GM21737 (cell line): ENCODE data around the gene ADGRE3.
"Not testable (repeated sequence)": the region's sequence is repeated elsewhere in the genome, so short reads cannot be mapped to it uniquely, and the experiment has no call there.

Experiments used
- ATAC-seq: cut with Tn5 transposase; IDR thresholded peaks from one replicate; pipeline ENCODE4 v1.9.1; 2021; ENCODE audit warnings: mild to moderate bottlenecking, moderate library complexity; ENCODE audit not compliant: unreplicated experiment

ADGRE3 gene

DNA sequence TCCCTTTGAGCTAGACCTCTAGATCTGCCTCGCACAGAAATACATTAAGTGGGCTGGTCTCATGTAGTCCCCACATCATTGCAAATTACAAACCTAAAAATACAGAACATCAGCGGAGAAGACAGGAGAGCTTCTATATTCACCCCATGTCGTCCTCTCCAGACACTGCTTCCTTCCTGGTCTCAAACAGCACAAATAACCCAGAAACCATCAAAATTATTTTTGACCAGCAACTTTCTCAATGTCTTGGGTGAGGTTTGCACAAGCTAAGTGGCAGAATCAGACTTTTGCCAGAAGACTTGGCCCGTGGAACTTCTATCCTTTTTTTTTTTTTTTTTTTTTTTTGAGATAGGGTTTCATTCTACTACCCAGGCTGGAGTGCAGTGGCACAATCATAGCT lies 63.6 kb downstream of the ADGRE3 start:
- ATAC-seq: no peak

DNA sequence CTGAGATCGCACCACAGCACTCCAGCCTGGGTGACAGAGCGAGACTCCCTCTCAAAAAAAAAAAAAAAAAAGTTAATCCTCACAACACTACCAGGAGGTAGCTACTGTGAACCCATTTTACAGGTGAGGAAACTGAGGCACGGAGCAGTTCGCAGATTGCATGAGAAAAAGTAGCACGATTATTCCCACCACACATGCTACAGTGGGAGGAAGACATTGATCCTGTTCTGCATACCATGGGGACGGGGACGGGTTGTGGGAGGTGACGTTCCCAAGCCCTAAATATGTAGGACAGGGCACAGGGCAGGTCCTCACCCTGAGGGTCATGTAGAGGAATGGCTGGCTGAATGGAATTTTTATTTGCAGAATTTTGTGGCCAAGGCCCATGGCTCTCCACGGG lies 68.0 kb downstream of the ADGRE3 start:
- no peak for ATAC-seq

DNA sequence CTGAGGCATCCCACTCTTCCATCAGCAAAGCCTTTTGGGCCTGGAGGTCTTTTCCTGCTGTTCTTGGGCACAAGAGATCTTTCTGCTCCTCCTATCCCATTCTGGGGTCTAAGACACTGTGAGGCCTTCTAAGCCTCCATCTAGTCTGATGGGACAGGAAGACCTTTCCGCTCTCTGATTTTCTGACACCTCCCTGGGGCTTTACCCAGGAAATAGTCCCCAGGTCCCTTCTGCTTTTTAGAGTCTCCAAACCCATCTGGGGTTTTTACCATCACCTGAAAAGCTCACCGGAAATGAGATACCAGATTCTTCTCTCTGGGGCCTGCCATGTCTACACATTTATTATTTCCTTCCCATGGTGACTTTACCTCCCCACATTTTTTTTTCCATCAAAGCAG lies 70.7 kb downstream of the ADGRE3 start:
- peak; percentile 79 for ATAC-seq

DNA sequence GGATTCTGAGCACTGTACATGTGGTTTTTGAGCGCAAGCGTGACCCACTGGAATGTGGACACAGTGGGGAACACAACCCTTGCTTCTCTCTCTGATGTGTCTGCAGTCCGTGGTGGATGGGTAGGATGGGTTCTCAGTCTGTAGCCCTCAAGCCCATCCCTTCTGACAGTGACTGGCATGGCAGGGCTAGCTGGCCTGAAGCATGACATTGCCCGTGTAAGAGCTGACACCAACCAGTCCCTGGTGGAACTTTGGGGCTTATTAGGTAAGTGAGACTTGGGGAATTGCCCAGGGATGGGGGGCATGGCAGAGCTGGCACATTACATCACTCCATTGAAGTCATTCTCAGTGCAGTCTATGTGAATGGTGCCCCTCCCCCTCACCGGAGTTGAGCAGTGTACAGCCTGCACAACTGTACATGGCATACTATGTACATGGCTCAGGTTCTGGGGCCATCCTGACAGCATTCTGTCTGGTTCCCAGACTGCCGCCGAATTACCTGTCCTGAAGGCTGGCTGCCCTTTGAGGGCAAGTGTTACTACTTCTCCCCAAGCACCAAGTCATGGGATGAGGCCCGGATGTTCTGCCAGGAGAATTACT lies 75.0 kb downstream of the ADGRE3 start:
- ATAC-seq: no peak

DNA sequence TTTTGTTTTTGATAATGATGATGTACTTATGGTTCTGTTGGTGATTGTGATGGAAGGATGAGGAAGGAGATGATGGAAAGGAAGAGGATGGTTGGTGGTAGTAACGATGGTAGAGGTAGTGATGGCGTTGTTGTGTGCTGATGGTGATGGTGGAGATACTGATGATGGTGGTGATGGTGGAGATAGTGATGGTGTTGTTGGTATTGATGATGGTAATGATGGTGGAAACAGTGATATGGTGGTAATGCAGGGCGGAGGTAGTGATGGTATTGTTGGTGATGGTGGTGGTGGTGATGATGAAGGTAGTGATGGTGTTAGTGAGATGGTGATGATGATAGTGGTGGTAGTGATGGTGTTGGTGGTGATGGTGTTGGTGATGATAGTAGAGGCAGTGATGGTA lies 79.1 kb downstream of the ADGRE3 start:
- no peak for ATAC-seq

DNA sequence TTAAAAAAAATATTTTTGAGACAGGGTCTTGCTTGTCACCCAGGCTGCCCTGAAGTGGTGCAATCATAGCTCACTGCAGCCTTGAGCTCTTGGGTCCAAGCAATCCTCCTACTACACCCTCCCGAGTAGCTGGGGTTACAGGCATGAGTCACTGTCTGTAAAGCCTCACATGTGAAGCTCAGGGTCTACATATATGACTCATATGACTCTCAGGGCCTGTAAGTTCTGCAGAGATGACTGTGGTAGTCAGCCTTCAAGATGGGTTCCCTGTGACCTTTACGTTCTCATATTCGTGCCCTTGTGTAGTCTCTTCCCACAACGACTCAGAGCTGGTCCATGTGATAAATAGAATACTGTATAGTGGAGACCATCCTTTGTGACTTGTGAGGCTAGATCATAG lies 85.2 kb downstream of the ADGRE3 start:
- ATAC-seq: not testable (repeated sequence)

DNA sequence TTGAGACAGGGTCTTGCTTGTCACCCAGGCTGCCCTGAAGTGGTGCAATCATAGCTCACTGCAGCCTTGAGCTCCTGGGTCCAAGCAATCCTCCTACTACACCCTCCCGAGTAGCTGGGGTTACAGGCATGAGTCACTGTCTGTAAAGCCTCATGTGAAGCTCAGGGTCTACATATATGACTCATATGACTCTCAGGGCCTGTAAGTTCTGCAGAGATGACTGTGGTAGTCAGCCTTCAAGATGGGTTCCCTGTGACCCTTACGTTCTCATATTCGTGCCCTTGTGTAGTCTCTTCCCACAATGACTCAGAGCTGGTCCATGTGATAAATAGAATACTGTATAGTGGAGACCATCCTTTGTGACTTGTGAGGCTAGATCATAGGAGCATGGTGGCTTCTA lies 89.5 kb downstream of the ADGRE3 start:
- peak; percentile 65 for ATAC-seq

DNA sequence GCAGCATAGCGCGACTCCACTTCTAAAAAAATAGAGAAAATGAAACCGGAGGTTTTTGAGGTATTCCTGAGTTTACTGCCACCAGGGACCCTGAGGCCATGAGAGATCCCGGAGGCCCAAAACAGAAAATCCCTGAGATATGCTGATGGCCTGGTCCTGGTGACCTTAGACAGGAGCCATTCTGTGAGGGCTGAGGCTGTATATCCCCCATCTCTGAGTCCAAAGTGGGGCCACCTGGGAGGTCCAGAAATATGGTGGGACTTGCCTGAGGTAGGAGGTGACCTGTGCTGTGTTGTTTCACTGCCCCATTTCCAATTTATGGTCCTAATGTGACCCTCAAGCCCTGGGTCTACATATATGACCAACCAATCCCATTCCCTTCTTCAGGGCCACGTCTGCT lies 90.3 kb downstream of the ADGRE3 start:
- not testable (repeated sequence) for ATAC-seq

DNA sequence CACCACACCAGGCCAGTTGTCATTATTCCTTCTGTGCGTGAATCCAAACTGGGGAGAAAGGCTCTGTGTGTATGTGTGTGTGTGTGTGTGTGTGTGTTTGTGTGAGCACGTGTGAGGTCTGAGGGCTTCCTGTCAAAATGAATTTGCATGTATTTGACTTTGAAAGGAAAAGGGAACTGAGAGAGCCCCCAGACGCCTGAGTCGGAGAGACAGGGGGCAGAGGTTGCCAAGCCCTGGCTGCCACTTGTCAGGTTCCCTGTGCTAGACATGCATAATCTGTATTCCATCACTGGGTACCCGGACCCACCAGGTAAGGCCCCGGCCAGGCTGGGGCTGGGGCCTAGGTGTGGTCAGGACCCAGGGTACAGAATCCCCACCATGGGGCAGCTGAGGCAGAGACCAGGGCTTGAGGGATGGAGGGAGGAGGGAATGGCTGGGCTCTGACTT lies 91.7 kb downstream of the ADGRE3 start, which contains the start of gene CLEC17A:
TSS of gene CLEC17A (plus strand) at position 191 of the 447 bp plus-strand sequence. CDS start at position 268, 77 bp downstream.
- no peak for ATAC-seq

DNA sequence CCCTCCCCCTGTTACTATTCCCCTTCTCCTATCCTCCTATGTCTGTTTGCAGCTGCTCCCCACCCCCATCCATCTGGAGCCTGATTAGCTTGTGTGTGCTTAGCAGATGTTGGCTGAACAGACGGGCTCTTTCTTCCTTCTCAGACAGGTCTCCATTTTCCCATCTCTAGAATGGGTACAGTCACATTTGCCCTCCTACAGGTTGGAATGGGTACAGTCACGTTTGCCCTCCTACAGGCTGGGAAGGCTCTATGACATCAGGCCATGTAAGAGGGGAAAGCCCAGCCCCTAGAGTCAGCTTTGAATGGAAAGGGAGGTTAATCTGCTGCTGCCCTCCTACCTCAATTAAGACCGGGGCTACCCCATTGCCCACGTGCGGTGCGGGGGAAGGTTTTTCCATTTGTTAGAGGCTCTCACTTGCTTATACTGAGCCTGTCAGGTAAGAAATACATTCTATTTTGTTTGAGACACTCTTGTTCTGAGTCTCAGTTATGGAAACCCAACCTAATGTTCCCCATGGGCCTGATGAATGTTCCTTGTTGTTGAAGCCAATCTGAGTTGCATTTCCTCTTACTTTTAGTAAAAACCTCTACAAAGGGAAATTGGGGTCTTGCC lies 93.9 kb downstream of the ADGRE3 start:
- ATAC-seq: no peak

DNA sequence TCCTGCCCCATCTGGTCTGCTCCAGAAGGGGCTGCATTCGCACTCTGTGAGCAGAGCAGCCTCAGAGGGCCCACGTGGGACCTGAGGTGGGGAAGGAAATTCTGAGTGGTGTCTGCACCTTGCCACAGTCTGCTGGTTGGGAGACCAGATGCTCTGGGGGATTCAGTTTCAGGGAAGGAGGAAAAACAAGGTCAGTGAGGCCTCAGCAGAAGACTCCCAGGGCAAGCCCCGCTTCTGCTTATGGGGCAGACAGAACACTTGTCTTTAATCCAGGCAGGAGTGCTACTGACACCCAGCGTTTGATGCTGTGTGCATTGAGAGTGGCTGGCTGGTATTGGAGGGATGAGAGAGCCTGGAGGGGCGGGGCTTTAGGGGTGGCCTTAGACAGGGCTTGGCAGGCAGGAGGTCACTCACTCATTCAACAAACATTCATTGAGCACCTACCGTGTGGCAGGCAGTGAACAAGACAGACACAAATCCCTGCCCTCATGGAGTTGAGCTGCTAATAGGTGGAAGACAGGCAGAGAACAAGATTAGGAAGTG lies 96.7 kb downstream of the ADGRE3 start:
- peak; percentile 41 for ATAC-seq

DNA sequence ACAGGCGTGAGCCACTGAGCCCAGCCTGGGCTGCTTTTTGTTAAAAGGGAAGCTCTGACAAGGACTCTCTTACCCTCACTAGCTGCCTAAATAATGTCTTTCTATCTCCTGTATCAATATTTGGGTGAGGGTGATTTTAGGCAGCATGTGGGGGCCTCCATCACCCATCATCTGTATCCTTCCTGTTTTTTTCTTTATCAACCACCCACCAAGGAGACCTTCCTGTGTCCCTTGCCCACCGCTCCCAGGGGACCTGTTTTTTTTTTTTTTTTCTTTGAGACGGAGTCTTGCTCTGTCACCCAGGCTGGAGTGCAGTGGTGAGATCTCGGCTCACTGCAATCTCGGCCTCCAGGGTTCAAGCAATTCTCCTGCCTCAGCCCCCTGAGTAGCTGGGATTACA lies 97.4 kb downstream of the ADGRE3 start:
- ATAC-seq: no peak

DNA sequence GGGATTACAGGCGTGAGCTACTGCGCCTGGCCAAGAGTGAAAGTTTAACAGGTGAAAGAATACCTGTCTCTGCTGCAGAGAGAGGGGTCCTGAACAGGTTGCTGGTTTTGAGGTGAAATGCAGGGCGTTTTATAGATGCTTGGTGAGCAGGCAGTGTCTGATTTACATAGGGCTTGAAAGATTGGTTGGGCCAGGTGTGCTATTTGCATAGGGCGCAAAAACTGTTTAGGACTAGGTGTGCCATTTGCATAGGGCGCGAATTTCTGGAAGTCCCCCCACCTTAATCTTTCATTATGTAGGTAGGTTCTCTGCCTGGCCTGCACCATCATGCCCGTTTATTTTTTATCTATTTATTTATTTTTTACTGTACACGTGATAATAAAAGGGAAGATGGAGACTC lies 98.3 kb downstream of the ADGRE3 start:
- no peak for ATAC-seq

DNA sequence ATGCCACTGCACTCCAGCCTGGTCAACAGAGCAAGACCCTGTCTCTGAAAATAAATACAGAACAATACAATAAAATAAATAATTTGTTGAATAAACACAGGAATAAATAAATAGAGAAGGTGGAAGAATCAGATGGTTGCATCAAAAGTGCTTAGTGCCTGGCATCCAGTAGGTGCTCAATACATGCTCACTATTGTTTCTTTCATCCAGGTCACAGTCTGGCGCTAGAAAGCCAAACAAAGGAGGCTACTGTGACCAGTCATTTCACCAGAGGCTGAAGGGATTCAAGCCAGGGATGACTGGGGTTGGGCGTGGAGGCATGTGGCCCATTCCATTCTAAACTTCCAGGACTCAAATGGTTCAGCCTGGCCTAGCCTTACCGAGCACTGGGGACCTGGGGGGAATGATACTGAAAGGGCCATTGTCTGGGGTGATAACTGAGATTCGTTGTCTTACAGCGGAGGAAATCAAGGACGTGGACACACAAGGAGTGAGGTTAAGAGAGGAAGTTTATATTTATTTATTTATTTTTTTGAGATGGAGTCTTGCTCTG lies 99.1 kb downstream of the ADGRE3 start:
- no peak for ATAC-seq

DNA sequence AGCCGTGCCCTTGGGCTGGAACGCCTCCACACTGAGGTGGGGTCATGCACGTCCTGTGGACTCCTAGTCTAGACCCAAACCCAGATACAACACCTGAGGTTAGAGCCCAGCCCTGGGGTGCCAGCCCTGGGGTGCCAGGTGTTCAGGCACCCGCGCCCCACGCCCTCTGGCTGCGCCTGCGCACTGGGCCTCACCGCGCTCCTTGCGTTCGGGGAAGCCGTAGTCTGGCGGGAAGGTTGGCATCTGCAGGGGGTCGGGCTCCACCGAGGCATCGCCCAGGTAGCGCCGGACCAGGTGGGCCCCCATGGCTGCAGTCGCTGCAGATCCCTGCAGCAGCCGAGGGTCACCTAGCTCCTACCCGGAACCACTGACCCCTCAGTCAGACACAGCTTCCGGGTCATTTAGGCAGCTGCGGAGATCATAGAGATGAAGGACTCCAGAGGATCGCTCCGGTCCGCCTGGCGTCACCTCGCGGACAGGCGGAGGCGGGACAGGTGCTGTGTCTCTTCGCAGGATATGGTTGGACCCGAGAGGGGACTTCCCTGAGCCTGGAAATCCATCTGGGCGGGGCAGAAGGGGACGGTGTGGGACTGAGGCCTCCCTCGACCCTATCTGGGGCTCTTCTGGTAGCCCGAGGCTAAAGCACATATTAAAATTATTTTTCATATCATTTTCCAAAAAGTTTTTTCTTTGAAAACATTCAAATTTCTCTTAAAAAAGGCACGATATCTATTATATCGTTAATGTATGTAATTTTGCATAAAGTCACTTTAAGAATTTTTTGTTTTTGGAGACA lies 102.8 kb downstream of the ADGRE3 start, which contains the start of gene NDUFB7:
TSS of gene NDUFB7 (minus strand) at position 372 of the 796 bp plus-strand sequence. CDS start at position 306, 66 bp downstream.
- peak; percentile 81 for ATAC-seq

DNA sequence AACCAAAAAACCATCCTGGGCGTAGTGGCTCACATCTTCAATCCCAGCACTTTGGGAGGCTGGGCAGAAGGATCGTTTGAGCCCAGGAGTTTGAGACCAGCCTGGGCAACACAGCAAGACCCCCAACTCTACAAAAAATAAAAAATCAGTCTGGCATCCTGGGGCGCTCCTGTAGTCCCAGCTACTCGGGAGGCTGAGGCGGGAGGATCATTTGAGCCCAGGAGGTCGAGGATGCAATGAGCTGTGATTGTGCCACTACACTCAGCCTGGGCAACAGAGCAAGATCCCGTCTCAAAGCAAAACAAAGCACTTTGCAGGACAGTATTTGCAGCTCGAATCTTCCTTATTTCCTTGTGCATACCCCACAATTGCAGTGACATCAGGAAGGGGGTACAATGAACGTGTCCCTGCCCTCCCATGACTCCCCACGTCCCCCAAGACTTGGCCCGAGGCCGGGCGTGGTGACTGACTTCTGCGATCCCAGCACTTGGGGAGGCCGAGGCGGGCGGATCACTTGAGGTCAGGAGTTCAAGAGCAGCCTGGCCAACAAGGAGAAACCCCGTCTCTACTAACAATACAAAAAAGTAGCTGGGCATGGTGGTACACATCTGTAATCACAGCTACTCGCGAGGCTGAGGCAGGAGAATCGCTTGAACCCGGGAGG lies 103.6 kb downstream of the ADGRE3 start:
- ATAC-seq: no peak
